PC-3 (cell line): ENCODE data around the gene FBXO27.

Source experiments
- EZH2 ChIP-seq: fragments of 300-600 bp; sonication (generic); IDR thresholded peaks from one replicate; pipeline ENCODE4 v1.6.1; 2017; ENCODE audit warnings: antibody characterized with exemption, mild to moderate bottlenecking, low read length; ENCODE audit not compliant: unreplicated experiment
- EZH2phosphoT487 ChIP-seq: fragments of 300-600 bp; sonication (generic); IDR thresholded peaks from 2 replicates; pipeline ENCODE4 v1.6.1; 2018; ENCODE audit warnings: mild to moderate bottlenecking, antibody characterized with exemption, low read length, borderline replicate concordance
- TF ChIP-seq, protein P1 (sequence below): fragments of 300-600 bp; sonication (generic); conservative IDR thresholded peaks from 2 replicates; pipeline ENCODE4 v1.5.1; 2017; ENCODE audit warnings: antibody characterized with exemption, low read depth, mild to moderate bottlenecking, low read length

DNA sequence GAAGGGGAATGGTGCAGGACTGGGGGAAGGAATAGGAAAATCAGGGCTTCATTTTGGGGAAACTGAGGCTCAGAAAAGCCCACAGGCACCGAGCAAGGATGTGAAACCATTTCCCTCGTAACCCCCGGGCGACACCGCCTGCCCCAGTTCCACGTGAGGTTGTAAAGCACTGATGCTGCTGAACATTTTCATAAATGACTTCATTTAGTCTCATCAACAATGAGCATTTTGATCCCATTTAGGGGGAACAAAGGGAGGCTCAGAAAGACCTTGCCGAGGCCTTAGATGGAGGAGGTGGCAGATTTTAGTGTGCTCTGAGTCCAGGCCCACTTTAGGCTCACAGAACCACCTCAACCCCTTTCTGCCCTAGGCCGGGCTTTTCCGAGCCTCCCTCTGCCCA is 20.5 kb upstream of the FBXO27 start:
- TF ChIP-seq, protein P1, sequence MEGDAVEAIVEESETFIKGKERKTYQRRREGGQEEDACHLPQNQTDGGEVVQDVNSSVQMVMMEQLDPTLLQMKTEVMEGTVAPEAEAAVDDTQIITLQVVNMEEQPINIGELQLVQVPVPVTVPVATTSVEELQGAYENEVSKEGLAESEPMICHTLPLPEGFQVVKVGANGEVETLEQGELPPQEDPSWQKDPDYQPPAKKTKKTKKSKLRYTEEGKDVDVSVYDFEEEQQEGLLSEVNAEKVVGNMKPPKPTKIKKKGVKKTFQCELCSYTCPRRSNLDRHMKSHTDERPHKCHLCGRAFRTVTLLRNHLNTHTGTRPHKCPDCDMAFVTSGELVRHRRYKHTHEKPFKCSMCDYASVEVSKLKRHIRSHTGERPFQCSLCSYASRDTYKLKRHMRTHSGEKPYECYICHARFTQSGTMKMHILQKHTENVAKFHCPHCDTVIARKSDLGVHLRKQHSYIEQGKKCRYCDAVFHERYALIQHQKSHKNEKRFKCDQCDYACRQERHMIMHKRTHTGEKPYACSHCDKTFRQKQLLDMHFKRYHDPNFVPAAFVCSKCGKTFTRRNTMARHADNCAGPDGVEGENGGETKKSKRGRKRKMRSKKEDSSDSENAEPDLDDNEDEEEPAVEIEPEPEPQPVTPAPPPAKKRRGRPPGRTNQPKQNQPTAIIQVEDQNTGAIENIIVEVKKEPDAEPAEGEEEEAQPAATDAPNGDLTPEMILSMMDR: no peak
- TF ChIP-seq EZH2 (no peak), EZH2phosphoT487 (no peak)
